HL-60/S4 (cell line): ENCODE results near the gene EBP.
"Not testable (repeated sequence)": the region's sequence is repeated elsewhere in the genome, so short reads cannot be mapped to it uniquely, and the experiment has no call there.

ENCODE experiments used
- in situ Hi-C: fragments of 300-500 bp; cut with MboI; formaldehyde crosslinking; loops from 2 replicates; pipeline ENCODE4 v1.14.3; 2022; ENCODE audit warnings: low sequenced_read_pairs

The EBP gene

GRCh38 chrX:48491809-48492208, 29.8 kb upstream of the EBP start:
- in situ Hi-C loops = loop anchor here (25.0 kb wide), 1 partner anchor 405 kb away; no protein-coding TSS in a partner anchor

DNA sequence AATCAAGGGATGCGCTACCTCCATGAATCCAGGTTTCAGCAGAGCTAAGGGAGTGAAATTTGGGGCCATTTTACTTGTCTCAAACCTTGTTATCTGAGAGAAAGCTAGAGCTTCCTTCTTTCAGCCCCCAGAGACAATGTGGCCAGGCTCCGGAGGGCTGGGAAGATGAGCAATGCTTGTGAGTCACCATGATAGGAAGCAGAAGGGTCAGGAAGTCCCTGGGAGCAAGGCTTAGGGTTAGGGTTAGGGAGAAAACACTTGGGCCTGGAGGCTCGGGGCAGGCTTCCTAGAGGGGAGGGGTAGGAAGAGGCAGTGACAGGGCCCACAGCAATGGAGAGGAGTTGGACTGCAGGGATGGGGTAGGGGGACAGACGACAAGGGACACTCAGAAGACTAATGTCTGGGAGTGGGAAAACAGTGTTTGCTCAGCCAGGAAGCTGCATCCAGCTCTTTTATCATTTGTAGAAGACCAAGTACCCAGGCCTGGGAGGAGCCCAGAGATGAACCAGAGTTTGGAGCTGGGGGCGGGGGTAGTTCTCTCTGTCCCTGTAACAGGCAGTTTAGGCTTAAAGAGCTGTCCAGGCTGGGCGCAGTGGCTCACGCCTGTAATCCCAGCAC, 29.2 kb upstream of the EBP start:
- in situ Hi-C loops = loop anchor here (25.0 kb wide), 1 partner anchor 405 kb away; no protein-coding TSS in a partner anchor

- in situ Hi-C loops = loop anchor here (25.0 kb wide), 1 partner anchor 407 kb away; no protein-coding TSS in a partner anchor
Measured at GRCh38 chrX:48493890-48494364, 27.7 kb upstream of the EBP start.

- in situ Hi-C loops = loop anchor here (25.0 kb wide), 1 partner anchor 409 kb away; no protein-coding TSS in a partner anchor
Measured at GRCh38 chrX:48496660-48497059, 24.9 kb upstream of the EBP start.

DNA sequence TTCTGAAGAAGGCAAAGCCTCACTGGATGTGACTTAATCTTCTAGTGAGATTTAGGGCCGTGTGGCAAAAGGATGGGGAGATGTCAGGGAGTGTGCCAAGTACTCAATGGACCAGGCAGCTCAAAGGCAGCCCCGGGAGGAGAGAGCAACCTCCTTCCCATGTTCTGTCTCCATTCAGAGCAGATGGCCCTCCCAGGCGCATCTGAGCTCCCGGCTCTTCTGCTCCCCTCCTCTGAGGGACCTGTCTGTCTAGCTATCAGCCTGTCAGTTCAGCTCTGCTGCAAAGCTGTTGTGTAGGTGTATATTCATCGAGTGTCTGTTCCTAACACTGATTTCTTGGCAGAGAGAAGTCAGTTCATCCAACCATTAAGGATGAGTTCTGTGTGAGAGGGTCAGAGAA, 23.7 kb upstream of the EBP start:
- in situ Hi-C loops = loop anchor here (25.0 kb wide), 1 partner anchor 411 kb away; no protein-coding TSS in a partner anchor

DNA sequence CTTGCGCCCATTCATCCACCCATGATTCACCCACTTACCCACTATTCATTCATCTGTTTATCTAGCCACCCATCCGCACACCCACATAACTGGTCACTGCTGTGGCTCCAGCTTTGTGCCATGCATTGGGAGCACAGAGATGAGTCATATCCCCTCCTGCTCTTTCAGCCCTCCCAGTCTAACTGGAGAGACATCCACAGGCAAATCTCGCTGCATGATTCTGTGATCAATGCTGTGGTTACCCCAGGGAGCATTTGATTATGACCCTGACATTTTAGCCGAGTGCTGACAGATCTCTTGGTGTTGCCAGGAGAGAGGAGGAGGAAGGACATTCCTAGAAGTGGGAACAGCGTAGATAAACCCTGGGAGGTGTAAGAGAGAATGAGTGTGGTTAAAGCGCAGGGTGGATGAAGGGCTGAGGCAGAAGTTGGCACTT, 23.2 kb upstream of the EBP start:
- in situ Hi-C loops = loop anchor here (25.0 kb wide), 1 partner anchor 411 kb away; no protein-coding TSS in a partner anchor

- in situ Hi-C loops = no loop called here
Measured at GRCh38 chrX:48504261-48504660, 17.3 kb upstream of the EBP start.

DNA sequence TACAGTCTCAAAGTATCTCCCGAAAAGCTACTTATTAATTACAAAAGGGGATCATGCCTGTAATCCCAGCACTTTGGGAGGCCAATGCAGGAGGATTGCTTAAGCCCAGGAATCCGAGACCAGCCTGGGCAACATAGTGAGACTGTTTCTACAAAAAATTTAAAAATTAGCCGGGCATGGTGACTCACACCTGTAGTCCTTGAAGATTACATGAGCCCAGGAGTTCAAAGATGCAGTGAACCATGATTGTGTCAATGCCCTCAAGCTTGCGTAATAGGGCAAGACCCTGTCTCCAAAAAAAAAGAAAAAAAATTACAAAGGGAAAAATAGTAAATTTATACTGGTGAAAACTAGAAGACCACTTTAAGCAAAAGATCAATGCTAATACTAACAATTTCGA, 16.1 kb upstream of the EBP start:
- in situ Hi-C loops = no loop called here

GRCh38 chrX:48507246-48507645, 14.4 kb upstream of the EBP start:
- in situ Hi-C loops = no loop called here

DNA sequence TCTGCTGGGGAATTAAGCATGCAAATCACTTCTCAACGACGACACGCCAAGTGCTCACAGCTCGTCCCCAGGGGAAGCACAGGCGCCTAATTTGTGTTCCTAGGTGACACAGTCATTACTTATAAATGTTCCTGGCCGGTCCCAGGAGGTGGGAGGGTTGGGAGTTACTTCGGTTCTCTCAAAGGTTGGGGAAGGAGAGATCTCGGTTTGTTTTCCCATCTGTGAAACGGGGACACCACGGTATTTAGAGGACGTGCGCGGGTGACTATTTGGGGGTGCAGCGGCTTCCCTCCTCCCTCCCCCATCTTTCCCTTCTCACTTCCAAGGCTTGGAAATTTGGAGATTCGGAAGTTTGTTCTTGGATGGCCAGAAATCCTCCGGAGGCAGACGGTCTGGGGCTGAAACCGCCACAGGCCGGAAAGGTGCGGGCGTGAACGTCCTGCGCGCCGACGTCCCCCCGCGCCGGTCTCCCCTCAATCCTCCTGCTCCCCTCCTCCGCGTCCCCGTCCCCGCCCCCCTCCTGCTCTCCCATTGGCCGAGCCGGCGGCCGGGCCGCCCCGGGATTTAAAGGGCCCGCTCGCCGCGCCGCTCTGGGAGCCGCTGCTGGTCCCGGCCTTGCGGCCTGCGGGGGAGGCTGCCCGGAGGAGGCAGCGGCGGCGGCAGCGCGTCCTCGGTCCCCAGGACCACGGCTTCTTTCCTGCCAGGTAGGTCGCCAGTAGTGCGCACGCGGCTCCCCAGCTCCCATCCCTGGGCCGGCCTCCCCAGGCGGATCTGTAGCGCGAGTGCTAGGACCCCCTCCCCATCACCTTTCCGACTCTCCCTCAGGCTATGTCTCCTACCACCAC, 13.0 kb upstream of the EBP start, which contains the start of gene PORCN:
Gene PORCN (plus strand): TSS at position 593 of the 845 bp plus-strand sequence. CDS start 829 bp downstream, outside the sequence.
- in situ Hi-C loops = no loop called here

DNA sequence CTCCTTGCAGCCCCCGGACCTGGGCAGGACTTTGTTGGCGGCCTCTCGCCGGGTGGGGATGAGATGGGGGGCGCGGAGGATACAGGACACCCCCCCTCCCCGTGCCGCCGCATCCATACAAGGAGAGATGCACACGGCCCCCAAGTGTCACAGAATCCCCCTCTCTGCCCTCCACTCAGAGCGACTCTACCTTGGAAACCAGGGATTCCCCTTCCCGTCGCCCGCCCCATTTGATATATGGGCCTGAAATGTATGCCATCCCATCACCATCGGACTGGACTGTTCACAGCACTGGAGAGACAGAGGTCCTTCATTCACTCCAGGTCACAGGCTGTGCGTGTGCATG, 12.4 kb upstream of the EBP start:
- in situ Hi-C loops = no loop called here

- in situ Hi-C loops = no loop called here
Measured at GRCh38 chrX:48509619-48510018, 12.0 kb upstream of the EBP start.

GRCh38 chrX:48511560-48511959, 10.0 kb upstream of the EBP start:
- in situ Hi-C loops = no loop called here

DNA sequence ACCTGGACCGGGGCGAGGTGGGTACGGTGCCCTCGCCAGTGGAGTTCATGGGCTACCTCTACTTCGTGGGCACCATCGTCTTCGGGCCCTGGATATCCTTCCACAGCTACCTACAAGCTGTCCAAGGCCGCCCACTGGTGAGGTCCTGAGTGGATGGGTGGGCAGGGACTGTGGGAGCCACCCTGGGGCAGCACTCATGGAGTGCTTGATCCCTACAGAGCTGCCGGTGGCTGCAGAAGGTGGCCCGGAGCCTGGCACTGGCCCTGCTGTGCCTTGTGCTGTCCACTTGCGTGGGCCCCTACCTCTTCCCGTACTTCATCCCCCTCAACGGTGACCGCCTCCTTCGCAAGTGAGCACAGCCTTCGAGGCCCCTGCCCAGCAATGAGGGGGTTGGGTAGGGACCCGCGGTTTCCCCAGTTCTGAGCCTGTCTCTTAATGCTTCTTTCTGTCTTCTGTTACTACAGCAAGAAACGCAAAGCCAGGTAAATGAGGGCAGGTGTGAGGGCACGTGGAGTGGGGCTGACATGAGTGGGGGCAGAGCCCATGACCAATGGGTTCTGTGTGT, 9.2 kb upstream of the EBP start:
- in situ Hi-C loops = no loop called here

- in situ Hi-C loops = no loop called here
Measured at GRCh38 chrX:48513670-48514069, 7.9 kb upstream of the EBP start.

GRCh38 chrX:48514126-48514806, 7.3 kb upstream of the EBP start:
- in situ Hi-C loops = no loop called here

- in situ Hi-C loops = no loop called here
Measured at GRCh38 chrX:48514868-48515460, 6.6 kb upstream of the EBP start.

GRCh38 chrX:48515842-48516241, 5.8 kb upstream of the EBP start:
- in situ Hi-C loops = no loop called here

- in situ Hi-C loops = no loop called here
Measured at GRCh38 chrX:48516285-48516684, 5.3 kb upstream of the EBP start.

DNA sequence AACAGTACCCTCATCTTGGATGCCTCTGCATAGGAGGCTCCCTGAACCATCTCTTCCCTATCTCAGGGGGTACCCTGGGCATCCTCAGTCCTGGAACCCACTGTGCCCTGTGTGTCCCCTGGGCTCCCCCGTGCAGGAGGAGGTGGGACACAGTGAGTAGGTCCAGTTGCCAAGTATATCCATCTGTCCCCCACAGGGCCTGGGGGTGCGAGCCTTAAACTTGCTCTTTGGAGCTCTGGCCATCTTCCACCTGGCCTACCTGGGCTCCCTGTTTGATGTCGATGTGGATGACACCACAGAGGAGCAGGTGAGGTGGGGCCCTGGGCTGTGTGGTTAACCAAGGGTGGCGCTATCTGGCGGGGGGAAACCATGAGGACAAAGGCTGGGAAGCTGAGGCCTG, 4.6 kb upstream of the EBP start:
- in situ Hi-C loops = no loop called here

DNA sequence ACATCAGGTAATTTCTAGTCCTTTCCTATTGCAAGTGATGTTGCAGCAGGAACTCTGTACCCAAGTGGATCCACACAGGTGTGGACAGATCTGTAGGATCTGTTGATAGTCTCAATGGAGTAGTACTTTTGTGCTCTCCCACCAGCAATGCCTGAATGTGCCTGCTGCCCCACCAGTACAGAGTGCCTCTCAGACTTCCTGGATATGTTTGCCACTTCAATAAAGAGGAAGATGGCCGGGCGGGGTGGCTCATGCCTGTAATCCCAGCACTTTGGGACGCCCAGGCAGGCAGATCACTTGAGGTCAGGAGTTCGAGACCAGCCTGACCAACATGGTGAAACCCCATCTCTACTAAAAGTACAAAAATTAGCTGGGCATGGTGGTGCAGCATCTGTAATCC, 2.1 kb upstream of the EBP start:
- in situ Hi-C loops = not testable (repeated sequence)
